GM06990 (cell line): Measurements from ENCODE around the gene CERT1.

Experiments
- DNase-seq: peaks from one replicate; pipeline ENCODE4 v3.0.0-alpha.2; 2011; ENCODE audit not compliant: insufficient read length; ENCODE audit errors: extremely low read depth
- H3K27me3 ChIP-seq: replicated peaks from 2 replicates; pipeline ENCODE4 v1.6.0; 2011; ENCODE audit warnings: low read length; ENCODE audit not compliant: control insufficient read depth, insufficient read depth
- H3K36me3 ChIP-seq: 2 replicates; pipeline ENCODE4 v1.5.1; 2011; ENCODE audit warnings: low read length; ENCODE audit not compliant: control insufficient read depth, insufficient read depth
- H3K4me3 ChIP-seq: replicated peaks from 2 replicates; pipeline ENCODE4 v1.5.1; 2011; ENCODE audit warnings: low read depth, mild to moderate bottlenecking, control low read depth, low read length
- TF ChIP-seq, protein P1 (sequence below): IDR thresholded peaks from 2 replicates; pipeline ENCODE4 v1.5.1; 2011; ENCODE audit warnings: low read length, control low read depth, mild to moderate bottlenecking, inconsistent platforms; ENCODE audit not compliant: insufficient read depth, poor library complexity, severe bottlenecking

Gene CERT1

DNA sequence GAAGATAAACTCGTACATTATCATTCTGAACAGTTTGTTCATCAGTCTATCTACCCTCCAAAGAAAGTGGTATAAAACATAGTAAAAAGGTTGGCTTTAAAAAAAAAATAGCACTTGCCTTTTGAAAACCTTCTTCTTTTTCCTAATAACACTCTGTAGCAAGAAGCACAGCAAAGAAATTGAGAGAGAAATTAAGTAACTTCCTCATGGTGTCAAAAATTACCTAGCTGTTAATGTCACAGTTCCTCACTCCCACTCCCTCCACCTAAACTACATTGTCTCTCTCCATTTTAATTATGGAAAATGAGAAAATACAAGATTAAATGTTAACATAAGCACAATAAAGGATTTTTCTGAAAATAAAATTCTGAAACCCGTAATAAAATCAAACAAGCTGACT, 72.2 kb downstream of the CERT1 start:
- Histone ChIP-seq H3K27me3 (no peaks in the 10 kb centered on the region), H3K4me3 (no peak overlapping the region), H3K36me3 (no peaks in the 10 kb centered on the region)
- no peak for DNase-seq
- TF ChIP-seq, protein P1, sequence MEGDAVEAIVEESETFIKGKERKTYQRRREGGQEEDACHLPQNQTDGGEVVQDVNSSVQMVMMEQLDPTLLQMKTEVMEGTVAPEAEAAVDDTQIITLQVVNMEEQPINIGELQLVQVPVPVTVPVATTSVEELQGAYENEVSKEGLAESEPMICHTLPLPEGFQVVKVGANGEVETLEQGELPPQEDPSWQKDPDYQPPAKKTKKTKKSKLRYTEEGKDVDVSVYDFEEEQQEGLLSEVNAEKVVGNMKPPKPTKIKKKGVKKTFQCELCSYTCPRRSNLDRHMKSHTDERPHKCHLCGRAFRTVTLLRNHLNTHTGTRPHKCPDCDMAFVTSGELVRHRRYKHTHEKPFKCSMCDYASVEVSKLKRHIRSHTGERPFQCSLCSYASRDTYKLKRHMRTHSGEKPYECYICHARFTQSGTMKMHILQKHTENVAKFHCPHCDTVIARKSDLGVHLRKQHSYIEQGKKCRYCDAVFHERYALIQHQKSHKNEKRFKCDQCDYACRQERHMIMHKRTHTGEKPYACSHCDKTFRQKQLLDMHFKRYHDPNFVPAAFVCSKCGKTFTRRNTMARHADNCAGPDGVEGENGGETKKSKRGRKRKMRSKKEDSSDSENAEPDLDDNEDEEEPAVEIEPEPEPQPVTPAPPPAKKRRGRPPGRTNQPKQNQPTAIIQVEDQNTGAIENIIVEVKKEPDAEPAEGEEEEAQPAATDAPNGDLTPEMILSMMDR, result no peak

DNA sequence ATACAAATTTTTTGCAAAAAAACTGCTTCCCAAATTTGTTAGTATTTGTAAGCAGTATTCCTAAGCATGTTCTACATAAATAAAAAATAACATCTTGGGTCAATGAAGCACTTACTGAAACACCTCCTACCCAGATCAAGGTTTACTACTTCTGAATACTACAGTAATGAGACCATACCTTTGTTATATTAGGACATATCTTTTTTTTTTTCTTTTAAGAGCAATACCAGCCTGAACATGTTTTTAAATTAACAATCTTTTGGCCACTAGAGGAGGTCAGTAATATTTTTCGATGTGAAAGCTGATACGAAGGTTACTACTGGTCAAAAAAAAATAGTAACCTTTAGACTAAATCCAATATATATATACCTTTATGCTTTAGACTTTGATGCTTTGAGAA, 72.7 kb downstream of the CERT1 start:
- TF ChIP-seq, protein P1, result no peak
- DNase-seq, result no peak

DNA sequence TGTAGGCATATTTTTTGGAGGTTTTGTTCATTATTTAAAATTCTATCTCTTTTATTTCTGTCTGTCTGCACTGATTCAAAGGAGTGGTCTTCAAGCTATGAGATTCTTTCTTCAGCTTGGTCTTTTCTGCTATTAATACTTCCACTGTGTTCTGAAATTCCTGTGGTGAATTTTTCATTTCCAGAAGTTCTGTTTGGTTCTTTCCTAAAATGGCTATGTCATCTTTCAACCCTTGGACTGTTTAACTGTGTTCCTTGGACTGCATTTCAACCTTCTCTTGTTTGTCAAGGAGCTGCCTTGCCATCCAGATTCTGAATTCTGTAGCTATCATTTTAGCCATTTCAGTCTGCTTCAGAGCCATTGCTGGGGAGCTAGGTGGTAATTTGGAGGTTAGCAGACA, 76.3 kb downstream of the CERT1 start:
- Histone ChIP-seq H3K4me3 (no peak overlapping the region), H3K27me3 (no peaks in the 10 kb centered on the region)
- DNase-seq, result no peak

More for the DNA sequence above, 72.7 kb downstream of the CERT1 start:
- Histone ChIP-seq H3K4me3 (no peak overlapping the region), H3K36me3 (no peaks in the 10 kb centered on the region), H3K27me3 (no peaks in the 10 kb centered on the region)

DNA sequence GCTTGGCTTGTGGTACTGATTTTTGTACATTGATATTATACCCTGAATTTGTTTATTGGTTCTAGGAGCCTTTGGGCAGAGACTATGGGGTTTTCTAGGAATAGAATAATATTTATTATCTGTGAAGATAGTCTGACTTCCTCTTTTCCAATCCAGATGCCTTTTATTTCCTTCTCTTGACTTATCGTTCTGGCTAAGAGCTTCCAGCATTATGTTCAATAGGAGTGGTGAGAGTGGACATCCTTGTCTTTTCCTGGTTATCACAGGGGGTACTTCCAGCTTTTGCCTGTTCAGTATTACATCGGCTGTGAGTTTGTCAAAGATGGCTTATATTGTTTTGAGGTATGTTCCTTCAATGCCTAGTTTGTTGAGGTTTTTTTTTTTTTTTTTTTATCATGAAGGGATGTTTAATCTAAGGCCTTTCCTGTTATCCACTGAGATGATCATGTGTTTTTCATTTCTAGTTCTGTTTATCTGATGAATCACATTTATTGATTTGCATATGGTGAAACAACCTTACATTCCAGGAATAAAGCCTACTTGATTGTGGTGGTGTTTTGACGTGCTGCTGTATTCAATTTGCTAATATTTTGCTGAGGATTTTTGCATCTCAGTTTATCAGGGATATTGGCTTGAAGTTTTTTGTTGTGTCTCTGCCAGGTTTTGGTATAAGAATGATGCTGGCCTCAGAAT, 77.5 kb downstream of the CERT1 start:
- TF ChIP-seq, protein P1, result no peak
- H3K36me3 ChIP-seq, result no peaks in the 10 kb centered on the region
- H3K27me3 ChIP-seq, result no peaks in the 10 kb centered on the region
- no peak for DNase-seq
- no peak overlapping the region for H3K4me3 ChIP-seq

More for the DNA sequence above, 76.3 kb downstream of the CERT1 start:
- TF ChIP-seq, protein P1, result no peak
- no peaks in the 10 kb centered on the region for H3K36me3 ChIP-seq

DNA sequence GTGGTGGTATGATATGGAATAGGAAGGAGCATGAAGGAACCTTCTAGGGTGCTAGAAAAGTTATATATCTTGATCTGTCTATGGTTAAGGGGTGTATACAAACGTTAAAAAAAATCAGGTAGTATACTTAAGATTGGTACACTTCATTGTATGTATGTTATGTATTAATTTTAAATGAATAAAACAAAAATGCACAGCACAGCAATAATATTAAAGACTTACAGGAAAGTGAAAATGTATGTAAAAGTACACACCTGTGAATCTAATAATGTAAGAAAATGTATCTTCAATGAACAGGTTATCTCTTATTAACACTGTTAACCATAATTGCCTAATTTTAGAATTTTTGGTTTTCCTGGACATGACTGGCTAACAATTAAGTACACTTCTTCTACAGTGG, 97.2 kb downstream of the CERT1 start:
- TF ChIP-seq, protein P1, result no peak
- no peak for DNase-seq

More for the DNA sequence above, 97.2 kb downstream of the CERT1 start:
- H3K4me3 ChIP-seq, result no peak overlapping the region
- H3K36me3 ChIP-seq, result 0 out of 2 replicates have a peak, but pooled peaks cover 2% of the 10 kb centered on the region
- H3K27me3 ChIP-seq, result no peaks in the 10 kb centered on the region
